ENCODE measurements around the gene PRODH2. TPM values are rescaled to one million over a fixed set of nuclear protein-coding genes. Genes with fewer than 3 reads are reported as not detected.

PRODH2 gene
- total and polyA plus RNA-seq, 2 of the 13 experiments (the other 11 are each of a cell fraction or from before 2014, with no cell fraction given): 86.7 to 118 TPM

- TF ChIP-seq ZNF18 (CRISPR knock-in tag; IDR thresholded peaks at IDR 0.05; ENCODE audit: insufficient replicate concordance) (peak; percentile 67), TEF (CRISPR knock-in tag; IDR thresholded peaks at IDR 0.05) (0 out of 2 replicates have a peak, but pooled peaks have one; percentile 63), MXD4 (CRISPR knock-in tag; IDR thresholded peaks at IDR 0.05) (no peak), ZBTB26 (CRISPR knock-in tag; IDR thresholded peaks at IDR 0.05; ENCODE audit: borderline replicate concordance) (0 out of 2 replicates have a peak, but pooled peaks have one; percentile 17), ZFP91 (CRISPR knock-in tag; IDR thresholded peaks at IDR 0.05; ENCODE audit: borderline replicate concordance) (peak; percentile 68; the same call in 1 of the 2 replicates), ZNF660 (CRISPR knock-in tag; IDR thresholded peaks at IDR 0.05; ENCODE audit: borderline replicate concordance, low read depth) (no peak), ZNF556 (CRISPR knock-in tag; IDR thresholded peaks at IDR 0.05; ENCODE audit: borderline replicate concordance) (no peak), AHR (CRISPR knock-in tag; IDR thresholded peaks at IDR 0.05) (no peak), ZNF563 (CRISPR knock-in tag; IDR thresholded peaks at IDR 0.05) (0 out of 2 replicates have a peak, but pooled peaks have one; percentile 20), JARID2 (CRISPR knock-in tag; IDR thresholded peaks at IDR 0.05; ENCODE audit: insufficient replicate concordance) (no peak), CREBL2 (CRISPR knock-in tag; IDR thresholded peaks at IDR 0.05; ENCODE audit: borderline replicate concordance) (no peak), ZNF703 (CRISPR knock-in tag; IDR thresholded peaks at IDR 0.05; ENCODE audit: borderline replicate concordance) (no peak), MTERF4 (CRISPR knock-in tag; IDR thresholded peaks at IDR 0.05) (peak; percentile 25; the same call in 1 of the 2 replicates), PAWR (CRISPR knock-in tag; IDR thresholded peaks at IDR 0.05; ENCODE audit: borderline replicate concordance) (no peak), MTA1 (CRISPR knock-in tag; IDR thresholded peaks at IDR 0.05; ENCODE audit: borderline replicate concordance) (no peak), MED1 (CRISPR knock-in tag; IDR thresholded peaks at IDR 0.05) (peak; percentile 81; the same call in 1 of the 2 replicates), ZBTB49 (CRISPR knock-in tag; IDR thresholded peaks at IDR 0.05; ENCODE audit: borderline replicate concordance) (no peak), HNRNPH1 (optimal IDR thresholded peaks at IDR 0.05; ENCODE audit: low read depth, low read length) (no peak)
These were observed at the start of gene PRODH2 (continued) for GRCh38 chr19:35812220-35813042.
